DMS153 treated with DMSO at 0.1 percent for 48 hours (cell line): Measurements from ENCODE around the gene PMF1.

ENCODE experiments used
- DNase-seq: peaks from one replicate; lab custom pipeline; 2025; ENCODE audit not compliant: unreplicated experiment; lab: John Stamatoyannopoulos, UW

The PMF1 gene

GRCh38 chr1:156233426-156234127 lies 20.8 kb downstream of the PMF1 start:
- DNase-seq: no peak

GRCh38 chr1:156236164-156236563 lies 23.4 kb downstream of the PMF1 start:
- DNase-seq: no peak

GRCh38 chr1:156238248-156238647 lies 25.4 kb downstream of the PMF1 start:
- no peak for DNase-seq

DNA sequence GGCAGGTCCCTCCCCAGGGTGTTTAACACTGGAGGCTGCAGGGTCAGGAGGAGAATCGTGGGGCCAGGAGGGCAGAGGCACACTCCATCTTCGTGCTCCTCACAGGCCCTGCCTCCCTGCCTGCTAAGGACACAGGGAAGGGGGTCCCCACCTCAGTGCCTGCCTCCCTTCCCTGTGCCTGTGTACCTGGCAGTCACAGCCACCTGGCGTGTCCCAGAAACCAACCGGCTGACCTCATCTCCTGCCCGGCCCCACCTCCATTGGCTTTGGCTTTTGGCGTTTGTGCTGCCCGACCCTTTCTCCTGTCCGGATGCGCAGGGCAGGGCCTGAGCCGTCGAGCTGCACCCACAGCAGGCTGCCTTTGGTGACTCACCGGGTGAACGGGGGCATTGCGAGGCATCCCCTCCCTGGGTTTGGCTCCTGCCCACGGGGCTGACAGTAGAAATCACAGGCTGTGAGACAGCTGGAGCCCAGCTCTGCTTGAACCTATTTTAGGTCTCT lies 28.6 kb downstream of the PMF1 start:
- no peak for DNase-seq

- DNase-seq: no peak
These were observed 29.1 kb downstream of the PMF1 start, which contains the start of gene BGLAP for GRCh38 chr1:156241926-156242325. BGLAP (plus strand) TSS chr1:156242184; CDS start chr1:156242232, 48 bp downstream.

DNA sequence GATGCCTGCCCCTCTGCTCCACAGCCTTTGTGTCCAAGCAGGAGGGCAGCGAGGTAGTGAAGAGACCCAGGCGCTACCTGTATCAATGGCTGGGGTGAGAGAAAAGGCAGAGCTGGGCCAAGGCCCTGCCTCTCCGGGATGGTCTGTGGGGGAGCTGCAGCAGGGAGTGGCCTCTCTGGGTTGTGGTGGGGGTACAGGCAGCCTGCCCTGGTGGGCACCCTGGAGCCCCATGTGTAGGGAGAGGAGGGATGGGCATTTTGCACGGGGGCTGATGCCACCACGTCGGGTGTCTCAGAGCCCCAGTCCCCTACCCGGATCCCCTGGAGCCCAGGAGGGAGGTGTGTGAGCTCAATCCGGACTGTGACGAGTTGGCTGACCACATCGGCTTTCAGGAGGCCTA lies 29.9 kb downstream of the PMF1 start:
- DNase-seq: no peak

- no peak for DNase-seq
These were observed 31.3 kb downstream of the PMF1 start for GRCh38 chr1:156244126-156244525.

DNA sequence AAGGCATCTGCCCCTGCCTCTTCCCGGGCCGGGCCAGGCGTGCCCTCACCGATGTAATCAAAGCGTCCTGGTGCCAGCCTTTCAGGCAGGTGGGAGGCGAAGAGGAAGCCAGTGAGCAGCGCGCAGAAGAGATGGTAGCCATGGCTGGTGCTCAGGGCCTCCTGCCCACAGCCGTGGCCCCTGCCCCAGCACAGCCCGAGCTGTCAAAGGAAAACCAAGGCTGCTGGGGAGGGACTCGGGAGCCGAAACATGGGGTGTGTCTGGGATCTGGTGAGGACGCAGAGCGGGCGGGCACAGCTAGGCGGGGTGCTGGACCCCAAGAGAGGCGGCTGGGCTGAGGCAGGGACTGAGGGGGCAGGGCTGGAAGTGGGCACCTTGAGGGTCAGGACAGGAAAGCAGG lies 31.9 kb downstream of the PMF1 start:
- no peak for DNase-seq

- DNase-seq: peak; percentile 30
These were observed 32.8 kb downstream of the PMF1 start for GRCh38 chr1:156245451-156246232.

DNA sequence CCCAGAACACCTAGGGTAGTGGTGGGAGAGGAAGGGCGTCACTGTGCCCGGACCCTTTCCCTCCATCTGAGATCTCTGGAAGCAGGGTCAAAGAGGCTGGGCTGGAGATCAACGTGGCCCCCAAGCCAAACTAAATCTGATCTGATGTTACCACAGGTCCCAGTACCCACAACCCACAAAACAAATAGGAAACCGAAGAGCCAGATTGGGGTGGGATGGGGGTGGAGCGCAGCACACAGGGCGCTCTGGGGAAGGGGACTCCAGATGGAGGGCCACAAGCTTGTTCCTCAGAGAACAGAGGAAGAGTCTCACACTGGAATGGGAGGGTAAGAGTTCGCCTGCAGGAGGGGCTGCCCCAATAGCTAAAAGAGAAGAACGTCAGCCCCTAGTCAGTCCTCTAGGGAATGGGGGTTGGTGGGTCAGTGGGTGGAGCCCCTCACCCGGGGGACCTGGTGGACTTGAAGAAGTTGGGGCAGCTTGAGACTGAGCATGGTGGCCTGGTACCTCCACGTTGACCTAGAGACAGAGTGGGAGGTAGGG lies 33.5 kb downstream of the PMF1 start:
- DNase-seq: no peak

GRCh38 chr1:156246781-156247459 lies 34.1 kb downstream of the PMF1 start:
- no peak for DNase-seq

DNA sequence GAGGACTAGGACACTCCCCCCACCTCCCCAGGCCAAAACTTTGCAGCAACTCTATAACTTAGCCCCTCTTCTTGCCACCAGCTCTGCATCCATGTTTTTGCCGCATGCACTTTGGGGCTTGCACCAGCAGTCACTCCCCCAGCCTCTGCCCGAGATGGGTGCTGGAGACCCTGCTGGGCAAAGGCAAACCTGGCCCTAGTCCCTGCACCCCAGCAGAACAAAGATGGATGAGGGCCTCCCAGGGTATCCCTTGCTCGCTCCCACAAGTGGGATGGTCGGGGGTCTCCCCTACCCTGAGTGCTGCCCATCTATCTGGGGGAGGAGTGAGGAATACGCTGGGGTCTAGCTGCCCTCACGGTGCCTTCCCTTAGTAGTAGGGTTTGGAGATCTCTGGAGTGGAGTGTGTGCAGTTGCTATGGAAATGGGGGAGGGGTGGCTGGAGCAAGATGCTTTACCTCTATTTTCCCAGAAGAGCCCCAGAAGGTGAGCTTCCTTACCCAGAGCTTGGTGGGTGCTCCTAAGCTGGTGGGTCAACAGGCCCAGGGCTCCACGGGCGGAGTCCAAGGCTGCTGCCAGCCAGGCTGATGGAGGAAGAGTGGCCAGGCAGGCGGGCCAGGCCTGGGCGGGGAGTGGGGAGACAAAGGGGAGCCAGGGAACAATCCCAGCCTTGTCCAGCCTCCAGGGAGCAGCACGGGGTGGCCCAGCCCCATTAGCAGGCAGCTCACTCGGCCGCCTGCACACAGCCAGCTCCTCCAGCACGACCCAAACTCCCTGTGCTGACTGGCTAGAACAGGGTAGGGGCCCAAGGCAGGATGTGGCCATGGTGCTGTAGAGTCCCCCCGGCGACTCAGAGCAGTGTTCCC lies 34.9 kb downstream of the PMF1 start, which contains the start of gene PAQR6:
TSS of gene PAQR6 (minus strand) at position 597 of the 863 bp plus-strand sequence. CDS start 1,325 bp downstream, outside the sequence.
- DNase-seq: no peak

GRCh38 chr1:156248323-156248683 lies 35.5 kb downstream of the PMF1 start:
- no peak for DNase-seq

- DNase-seq: no peak
These were observed 36.8 kb downstream of the PMF1 start for GRCh38 chr1:156249593-156249992.

DNA sequence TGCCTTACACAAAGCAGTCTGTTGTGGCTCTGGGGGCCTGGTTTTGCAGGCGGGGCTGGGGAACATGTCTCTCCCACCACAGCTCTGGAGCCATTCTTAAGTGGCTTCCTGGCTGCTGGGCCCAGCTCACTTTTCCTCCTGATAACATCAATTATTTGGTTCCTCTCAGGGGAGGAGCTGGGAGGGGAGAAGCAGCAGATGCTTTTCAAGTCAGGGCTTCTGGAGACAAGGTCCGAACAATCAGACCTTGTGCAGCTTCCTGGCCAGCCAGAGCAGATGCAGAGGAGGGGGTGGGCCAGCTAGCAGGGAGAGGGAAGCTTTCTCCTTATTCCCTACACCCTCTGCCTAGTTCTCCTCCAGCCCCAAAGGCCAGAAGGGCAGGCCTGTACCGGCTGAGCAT lies 38.7 kb downstream of the PMF1 start:
- DNase-seq: no peak

DNA sequence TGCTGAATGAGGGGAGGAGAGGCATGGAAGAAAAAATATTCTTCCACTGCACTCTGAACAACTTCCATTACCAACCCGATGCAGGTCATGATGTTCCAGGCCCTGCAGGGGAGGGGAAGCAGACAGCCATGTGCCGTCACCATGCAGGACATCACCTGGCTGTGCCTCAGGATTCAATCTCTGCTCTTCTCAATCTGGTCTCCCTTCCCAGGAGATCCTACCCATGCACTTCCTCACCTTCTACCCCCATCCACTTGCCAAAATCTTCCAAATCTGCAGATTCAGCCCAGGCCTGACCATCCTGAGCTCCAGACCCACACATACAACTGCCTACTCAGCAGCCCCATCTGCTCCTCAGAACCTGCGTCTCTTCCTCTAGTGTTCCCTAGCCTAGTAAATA lies 40.8 kb downstream of the PMF1 start:
- no peak for DNase-seq

- no peak for DNase-seq
These were observed 44.9 kb downstream of the PMF1 start for GRCh38 chr1:156257711-156258110.

GRCh38 chr1:156258859-156259258 lies 46.1 kb downstream of the PMF1 start:
- no peak for DNase-seq

DNA sequence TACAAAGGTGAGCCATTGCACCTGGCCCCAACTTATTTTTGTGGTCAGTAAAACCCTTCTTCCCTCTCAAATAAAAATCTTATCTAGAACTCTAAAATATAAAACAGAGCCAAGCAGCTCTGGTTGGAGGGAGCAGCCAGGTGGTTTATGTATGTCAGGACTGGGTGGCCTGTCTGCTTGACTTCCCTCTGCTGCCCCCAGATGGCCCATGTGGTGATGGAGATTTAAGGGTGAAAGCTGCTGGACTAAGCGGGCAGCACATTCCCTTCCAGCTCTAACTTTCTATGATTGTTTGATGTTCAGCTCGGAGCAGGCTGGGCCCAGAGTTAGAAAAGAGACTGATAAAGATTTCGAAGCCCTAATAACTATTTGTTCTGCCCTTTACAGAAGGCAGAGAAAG lies 47.0 kb downstream of the PMF1 start:
- DNase-seq: no peak

- no peak for DNase-seq
These were observed 48.1 kb downstream of the PMF1 start for GRCh38 chr1:156260896-156261295.
